HG03175 (cell line): Measurements from ENCODE around the gene ATAD1.
"Not testable (repeated sequence)": the region's sequence is repeated elsewhere in the genome, so short reads cannot be mapped to it uniquely, and the experiment has no call there.

ENCODE experiments used
- ATAC-seq: cut with Tn5 transposase; IDR thresholded peaks from one replicate; pipeline ENCODE4 v1.9.1; 2021; ENCODE audit warnings: mild to moderate bottlenecking, moderate library complexity; ENCODE audit not compliant: unreplicated experiment

The ATAD1 gene

GRCh38 chr10:87803831-87804230 lies 14.2 kb downstream of the ATAD1 start:
- ATAC-seq: no peak

- ATAC-seq: no peak
These were observed 14.7 kb downstream of the ATAD1 start for GRCh38 chr10:87803328-87803727.

DNA sequence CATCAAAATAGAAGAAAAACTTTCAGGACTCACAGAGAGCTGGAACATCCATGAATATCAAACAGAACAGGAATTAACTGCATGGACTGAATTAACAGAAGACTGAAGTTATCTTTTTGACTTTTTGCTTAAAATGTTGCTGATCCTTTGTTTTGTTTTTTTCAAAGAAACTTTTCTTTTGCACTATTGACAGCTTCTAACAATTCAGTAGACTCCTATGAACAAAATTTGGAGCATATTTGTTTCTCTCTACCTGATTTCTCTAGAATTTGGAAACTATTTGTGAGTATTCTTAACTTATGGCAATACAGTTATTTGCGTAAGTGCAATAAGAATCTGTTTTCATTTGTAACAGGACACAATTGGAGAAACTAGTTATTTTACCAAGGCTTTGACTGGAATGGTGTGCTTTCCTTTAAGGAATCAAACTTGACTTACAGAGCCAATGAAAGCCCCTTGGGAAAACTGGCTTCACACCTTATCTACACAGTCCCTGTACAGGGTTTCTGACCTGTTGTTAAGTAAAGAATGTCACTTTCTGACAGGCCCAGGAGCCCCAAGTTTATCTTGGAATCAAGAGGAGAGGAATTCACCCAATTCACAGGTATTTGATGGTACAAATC lies 16.1 kb downstream of the ATAD1 start:
- not testable (repeated sequence) for ATAC-seq

DNA sequence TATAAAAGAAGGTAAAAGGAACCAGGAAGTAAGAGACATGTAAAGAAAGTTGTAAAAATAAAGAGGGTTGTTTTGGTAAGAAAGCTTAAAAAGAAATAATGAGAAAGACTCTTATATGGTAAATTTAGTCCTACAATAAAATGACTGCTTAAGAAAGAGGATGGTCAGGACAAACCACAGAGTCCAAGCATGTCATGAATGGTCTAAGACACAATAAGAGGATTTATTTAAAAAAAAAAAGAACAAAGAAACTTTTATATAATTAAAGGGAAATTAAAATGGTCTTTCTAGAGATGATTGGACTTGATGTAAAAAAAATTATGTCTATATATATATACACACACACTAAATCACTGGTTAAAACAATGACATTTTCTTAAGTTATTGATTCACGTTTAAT lies 18.2 kb downstream of the ATAD1 start:
- ATAC-seq: no peak

- ATAC-seq: no peak
These were observed 19.9 kb downstream of the ATAD1 start for GRCh38 chr10:87798082-87798481.

GRCh38 chr10:87794285-87794684 lies 23.7 kb downstream of the ATAD1 start:
- ATAC-seq: no peak

DNA sequence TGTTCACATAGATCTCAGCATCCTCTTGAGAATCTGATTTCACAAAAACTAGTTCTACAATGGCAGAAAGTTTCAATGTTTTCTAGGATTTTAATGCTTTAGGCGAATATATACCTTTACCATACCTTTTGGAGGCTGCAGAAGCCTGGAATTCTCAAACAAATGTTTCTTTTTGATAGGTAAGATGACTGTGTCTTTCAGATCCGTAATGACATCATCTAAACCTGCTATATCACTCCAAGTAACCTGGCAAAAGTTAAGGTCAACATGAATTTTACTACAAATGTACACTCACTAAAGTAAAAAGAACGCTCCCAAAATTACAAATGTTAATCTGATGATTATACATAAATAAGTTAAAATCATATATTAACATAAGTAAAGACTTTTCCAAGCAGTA lies 27.8 kb downstream of the ATAD1 start:
- no peak for ATAC-seq

DNA sequence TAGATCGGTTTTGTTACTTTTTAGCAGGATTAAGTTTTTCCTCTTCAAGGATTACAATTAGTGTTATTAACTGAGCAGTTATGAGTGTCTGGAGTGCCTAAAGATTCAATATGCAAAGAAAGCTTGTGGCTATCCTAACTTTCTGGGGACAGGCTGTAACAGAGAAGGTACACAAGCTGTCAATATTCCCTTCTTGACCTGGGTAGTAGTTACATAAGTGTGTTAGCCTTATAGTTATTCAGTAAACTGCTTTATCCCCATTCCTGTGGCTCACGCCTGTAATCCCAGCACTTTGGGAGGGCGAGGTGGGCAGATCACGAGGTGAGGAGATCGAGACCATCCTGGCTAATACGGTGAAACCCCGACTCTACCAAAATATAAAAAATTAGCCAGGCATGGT lies 31.6 kb downstream of the ATAD1 start:
- ATAC-seq: no peak

DNA sequence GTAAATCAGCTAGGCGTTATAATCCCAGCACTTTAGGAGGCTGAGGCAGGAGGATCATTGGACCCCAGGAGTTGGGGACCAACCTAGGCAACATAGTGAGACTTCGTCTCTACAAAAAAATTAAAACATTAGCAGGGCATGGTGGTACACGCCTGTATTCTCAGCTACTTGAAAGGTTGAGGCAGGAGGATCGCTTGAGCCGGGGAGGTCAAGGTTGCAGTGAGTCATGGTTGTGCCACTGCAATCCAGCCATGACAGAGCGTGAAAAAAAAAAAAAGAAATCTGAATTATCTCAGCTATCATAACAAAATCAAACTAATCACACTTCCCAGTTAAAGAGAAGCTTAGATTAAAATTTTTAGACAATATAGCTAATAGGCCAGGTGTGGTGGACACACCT lies 35.3 kb downstream of the ATAD1 start:
- no peak for ATAC-seq

DNA sequence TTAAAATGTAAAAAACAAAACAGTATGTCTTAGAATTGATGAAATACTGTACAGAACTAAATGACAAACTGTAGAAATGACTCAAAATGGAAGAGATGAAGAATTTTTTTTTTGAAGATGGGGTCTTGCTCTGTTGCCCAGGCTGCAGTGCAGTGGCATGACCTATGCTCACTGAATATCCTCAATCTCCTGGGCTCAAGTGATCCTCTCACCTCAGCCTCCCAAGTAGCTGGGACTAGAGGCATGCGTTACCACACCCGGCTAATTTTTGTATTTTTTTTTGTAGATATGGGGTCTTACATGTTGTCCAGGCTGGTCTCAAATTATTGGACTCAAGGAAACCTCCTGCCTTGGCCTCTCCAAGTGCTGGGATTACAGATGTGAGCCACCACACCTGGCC lies 36.5 kb downstream of the ATAD1 start:
- no peak for ATAC-seq

DNA sequence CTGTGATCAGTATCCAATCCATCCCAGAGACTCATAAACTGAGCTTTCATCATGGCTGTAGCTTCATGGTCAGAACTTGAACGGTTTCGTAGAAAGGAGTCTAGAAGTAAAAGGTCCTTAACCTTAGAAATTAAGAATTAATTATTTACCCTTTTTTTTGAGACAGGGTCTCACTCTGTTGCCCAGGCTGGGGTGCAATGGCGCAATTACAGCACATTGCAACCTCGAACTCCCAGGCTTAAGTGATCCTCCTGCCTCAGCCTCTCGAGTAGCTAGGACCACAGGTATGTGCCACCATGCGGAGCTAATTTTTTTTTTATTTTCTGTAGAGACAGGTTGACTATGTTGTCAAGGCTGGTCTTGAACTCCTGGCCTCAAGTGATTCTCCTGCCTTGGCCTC lies 41.7 kb downstream of the ATAD1 start:
- no peak for ATAC-seq

DNA sequence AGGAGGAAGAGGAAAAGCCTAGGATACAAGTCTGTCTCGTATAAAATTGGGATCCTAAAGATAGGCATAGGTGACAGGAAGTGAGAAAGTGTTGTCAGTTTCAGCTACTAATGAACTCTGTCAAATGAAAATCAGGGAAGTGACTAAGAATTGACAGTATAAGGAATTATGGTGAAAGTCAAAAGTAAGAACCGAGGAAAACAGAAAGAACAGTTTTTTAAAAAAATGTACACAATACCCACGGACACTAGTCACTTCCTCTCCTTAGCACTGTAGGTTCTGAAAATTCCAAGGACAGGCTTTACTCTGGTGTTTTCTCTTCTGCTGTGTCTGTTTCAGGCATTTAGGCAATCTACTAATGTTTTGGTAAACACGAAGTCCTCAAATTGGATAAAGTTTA lies 42.3 kb downstream of the ATAD1 start:
- no peak for ATAC-seq

- ATAC-seq: no peak
These were observed 46.0 kb downstream of the ATAD1 start for GRCh38 chr10:87771871-87772500.

DNA sequence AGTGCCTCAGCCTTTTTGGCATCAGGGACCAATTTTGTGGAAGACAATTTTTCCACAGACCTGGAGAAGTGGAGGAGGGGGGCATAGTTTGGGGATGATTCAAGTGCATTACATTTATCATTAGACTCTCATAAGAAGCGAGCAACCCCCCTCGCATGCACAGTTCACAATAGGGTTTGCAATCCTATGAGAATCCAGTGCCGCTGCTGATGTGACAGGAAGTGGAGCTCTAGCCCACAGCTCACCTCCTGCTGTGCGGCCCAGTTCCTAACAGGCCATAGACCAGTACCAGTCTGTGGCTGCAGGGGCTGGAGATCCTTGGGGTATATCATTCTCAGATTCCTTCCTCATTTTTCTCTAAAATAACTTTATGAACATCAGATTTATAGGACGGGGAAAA lies 50.8 kb downstream of the ATAD1 start:
- no peak for ATAC-seq

- ATAC-seq: no peak
These were observed 52.2 kb downstream of the ATAD1 start for GRCh38 chr10:87765666-87766376.

DNA sequence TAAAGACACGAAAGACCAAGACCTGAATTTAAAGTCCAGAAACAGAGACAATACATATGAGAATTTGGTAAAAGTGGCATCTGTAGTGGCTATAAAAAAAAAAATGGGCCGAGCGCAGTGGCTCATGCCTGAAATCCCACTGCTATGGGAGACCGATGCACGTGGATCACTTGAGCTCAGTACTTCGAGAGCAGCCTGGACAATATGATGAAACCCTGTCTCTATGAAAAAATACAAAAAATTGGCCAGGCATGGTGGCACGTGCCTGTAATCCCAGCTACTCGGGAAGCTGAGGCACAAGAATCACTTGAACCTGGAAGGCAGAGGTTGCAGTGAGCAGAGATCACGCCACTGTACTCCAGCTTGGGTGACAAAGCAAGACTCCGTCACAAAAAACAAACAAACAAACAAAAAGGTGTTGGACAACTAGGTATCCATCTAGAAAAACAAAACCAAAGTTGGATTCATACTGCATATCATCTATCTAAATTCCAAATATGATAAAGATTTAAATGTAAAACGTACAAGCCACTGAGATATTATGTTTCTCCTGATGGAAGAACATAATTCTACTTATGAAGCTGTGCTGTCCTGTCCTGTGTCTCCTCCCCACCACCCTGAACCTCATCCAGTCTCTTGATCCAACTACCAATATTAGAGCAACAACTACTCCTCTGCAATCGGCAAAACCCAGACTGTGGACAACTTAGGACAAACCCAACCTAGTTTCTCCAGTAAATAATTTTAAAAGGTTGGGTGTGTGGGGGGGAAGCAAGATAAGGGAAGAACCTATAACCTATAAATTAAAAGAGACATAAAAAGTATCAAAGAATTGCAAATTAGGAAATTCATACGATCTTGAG lies 53.7 kb downstream of the ATAD1 start:
- ATAC-seq: no peak

DNA sequence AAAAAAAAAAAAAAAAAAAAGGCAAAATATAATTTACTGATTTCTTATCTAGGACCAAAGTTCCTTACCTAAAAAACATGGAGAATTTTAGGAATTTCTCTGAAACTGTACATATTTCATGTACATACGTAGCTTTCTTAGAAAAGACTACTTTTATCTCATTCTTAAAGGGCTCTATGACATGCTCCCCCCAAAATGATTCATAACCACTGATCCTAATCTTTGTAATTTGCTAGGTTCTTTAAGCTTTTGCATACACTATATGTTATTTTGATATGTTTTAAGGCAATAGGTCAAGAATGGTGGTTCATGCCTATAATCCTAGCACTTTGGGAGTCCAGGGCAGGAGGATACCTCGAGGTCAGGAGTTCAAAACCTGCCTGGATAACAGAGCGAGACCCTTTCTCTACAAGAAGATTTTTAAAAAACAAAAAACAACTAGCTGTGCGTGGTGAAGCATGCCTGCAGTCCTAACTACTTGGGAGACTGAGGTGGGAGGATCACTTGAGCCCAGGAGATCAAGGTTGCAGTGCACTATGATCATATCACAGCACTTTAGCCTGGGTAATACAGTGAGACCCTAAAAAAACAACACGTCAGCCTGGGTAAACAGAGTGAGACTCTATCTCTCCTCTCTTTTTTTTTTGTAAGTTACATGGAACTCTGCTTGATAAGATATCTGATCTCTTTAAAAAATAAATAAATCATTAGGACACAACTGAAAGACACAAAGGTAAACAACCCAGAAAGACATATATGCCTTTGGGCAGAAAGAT lies 54.8 kb downstream of the ATAD1 start:
- ATAC-seq: no peak

DNA sequence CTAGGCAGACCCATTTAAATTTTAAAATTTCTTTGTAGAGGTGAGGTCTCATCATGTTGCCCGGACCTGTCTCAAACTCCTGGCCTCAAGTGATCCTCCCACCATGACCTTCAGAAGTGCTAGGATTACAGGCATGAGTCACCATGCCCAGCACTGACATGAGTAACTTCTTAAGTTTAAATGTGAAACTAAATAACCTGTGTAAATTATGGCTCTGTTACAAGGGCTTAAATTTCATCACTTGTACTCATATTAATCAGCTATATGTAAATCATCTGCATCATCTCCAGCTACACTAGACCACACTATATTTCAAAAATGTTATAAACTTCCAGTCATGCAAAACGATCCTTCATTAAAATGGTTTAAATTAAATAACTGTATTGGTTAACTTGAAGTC lies 56.1 kb downstream of the ATAD1 start:
- peak; percentile 83 for ATAC-seq

DNA sequence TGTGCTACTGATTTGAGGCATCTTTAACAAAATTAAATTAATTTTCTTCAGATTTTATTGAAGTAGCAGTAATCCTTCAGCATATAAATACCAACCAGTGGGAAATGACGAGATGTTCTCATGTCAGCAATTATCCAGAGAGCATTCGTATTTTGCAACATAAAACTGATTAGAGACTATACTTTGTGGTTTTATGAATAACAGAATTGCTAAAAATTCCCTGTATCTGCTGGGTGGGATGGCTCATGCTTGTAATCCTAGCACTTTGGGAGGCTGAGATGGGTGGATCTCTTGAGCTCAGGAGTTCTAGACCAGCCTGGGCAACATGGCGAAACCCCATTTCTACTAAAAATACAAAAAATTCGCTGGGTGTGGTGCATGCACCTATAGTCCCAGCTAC lies 56.9 kb downstream of the ATAD1 start:
- no peak for ATAC-seq

- ATAC-seq: no peak
These were observed 57.7 kb downstream of the ATAD1 start for GRCh38 chr10:87760195-87760905.
